NCI-H146 treated with DMSO at 0.1 percent for 48 hours (cell line): ENCODE data around the gene TNC.

Source experiments
- DNase-seq: peaks from one replicate; lab custom pipeline; 2025; ENCODE audit not compliant: unreplicated experiment; lab: John Stamatoyannopoulos, UW

Gene TNC

GRCh38 chr9:115058175-115058574 lies 59.8 kb downstream of the TNC start:
- DNase-seq = no peak

GRCh38 chr9:115057559-115057958 lies 60.4 kb downstream of the TNC start:
- DNase-seq = no peak

- no peak for DNase-seq
Measured at GRCh38 chr9:115050002-115050490, 67.9 kb downstream of the TNC start.

- no peak for DNase-seq
Measured at GRCh38 chr9:115046824-115047223, 71.1 kb downstream of the TNC start.

GRCh38 chr9:115046199-115046598 lies 71.8 kb downstream of the TNC start:
- no peak for DNase-seq

- DNase-seq = no peak
Measured at GRCh38 chr9:115043632-115044031, 74.3 kb downstream of the TNC start.

GRCh38 chr9:115042781-115043509 lies 75.0 kb downstream of the TNC start:
- no peak for DNase-seq

- no peak for DNase-seq
Measured at GRCh38 chr9:115039516-115040120, 78.3 kb downstream of the TNC start.

GRCh38 chr9:115038178-115038577 lies 79.8 kb downstream of the TNC start:
- no peak for DNase-seq

- no peak for DNase-seq
Measured at GRCh38 chr9:115036691-115037090, 81.3 kb downstream of the TNC start.

- DNase-seq = no peak
Measured at GRCh38 chr9:115035841-115036612, 81.9 kb downstream of the TNC start.

- DNase-seq = no peak
Measured at GRCh38 chr9:115034801-115035200, 83.2 kb downstream of the TNC start.

- no peak for DNase-seq
Measured at GRCh38 chr9:115033800-115034199, 84.2 kb downstream of the TNC start.

GRCh38 chr9:115032296-115032695 lies 85.7 kb downstream of the TNC start:
- DNase-seq = no peak

GRCh38 chr9:115030006-115030405 lies 88.0 kb downstream of the TNC start:
- DNase-seq = no peak

- no peak for DNase-seq
Measured at GRCh38 chr9:115025721-115026120, 92.2 kb downstream of the TNC start.

- no peak for DNase-seq
Measured at GRCh38 chr9:115024925-115025535, 92.9 kb downstream of the TNC start.

- DNase-seq = no peak
Measured at GRCh38 chr9:115022760-115023434, 95.1 kb downstream of the TNC start.

GRCh38 chr9:115018547-115019435 lies 99.2 kb downstream of the TNC start:
- DNase-seq = no peak

GRCh38 chr9:115016344-115016743 lies 101.6 kb downstream of the TNC start:
- no peak for DNase-seq
